HepG2 (cell line): ENCODE data around the gene CGREF1.

Experiments
- CEBPB ChIP-seq: IDR thresholded peaks from 2 replicates; pipeline ENCODE4 v1.6.1; 2011; ENCODE audit warnings: low read depth, low read length, improper control_type of control experiment, borderline replicate concordance
- CHD2 ChIP-seq: IDR thresholded peaks from 2 replicates; pipeline ENCODE4 v1.6.1; 2011; ENCODE audit warnings: low read depth, low read length, improper control_type of control experiment
- GABPB1 ChIP-seq: IDR thresholded peaks from 2 replicates; pipeline ENCODE4 v1.6.1; 2016; ENCODE audit warnings: mild to moderate bottlenecking, missing genetic modification reagents, moderate library complexity, missing compliant biosample characterization
- KLF6 ChIP-seq: IDR thresholded peaks from 2 replicates; pipeline ENCODE4 v1.8.0; 2016; ENCODE audit warnings: missing biosample characterization, missing genetic modification reagents
- RELA ChIP-seq: sonication (generic); formaldehyde crosslinking; IDR thresholded peaks from 2 replicates; pipeline ENCODE4 v1.4.0; 2020; ENCODE audit warnings: missing genetic modification reagents
- ZFP36L2 ChIP-seq: sonication (generic); formaldehyde crosslinking; IDR thresholded peaks from 2 replicates; pipeline ENCODE4 v1.4.0; 2020; ENCODE audit warnings: missing genetic modification reagents
- ZNF24 ChIP-seq: fragments of 450-650 bp; IDR thresholded peaks from 2 replicates; pipeline ENCODE4 v1.6.1; 2017; ENCODE audit warnings: antibody characterized with exemption, mild to moderate bottlenecking
- ZNF503 ChIP-seq: sonication (generic); formaldehyde crosslinking; IDR thresholded peaks from 2 replicates; pipeline ENCODE4 v1.4.0; 2020; ENCODE audit warnings: missing genetic modification reagents
- TF ChIP-seq, protein P1 (sequence below): sonication (generic); formaldehyde crosslinking; IDR thresholded peaks from 2 replicates; pipeline ENCODE4 v1.5.0; 2020; ENCODE audit warnings: mild to moderate bottlenecking, missing genetic modification reagents, moderate library complexity

DNA sequence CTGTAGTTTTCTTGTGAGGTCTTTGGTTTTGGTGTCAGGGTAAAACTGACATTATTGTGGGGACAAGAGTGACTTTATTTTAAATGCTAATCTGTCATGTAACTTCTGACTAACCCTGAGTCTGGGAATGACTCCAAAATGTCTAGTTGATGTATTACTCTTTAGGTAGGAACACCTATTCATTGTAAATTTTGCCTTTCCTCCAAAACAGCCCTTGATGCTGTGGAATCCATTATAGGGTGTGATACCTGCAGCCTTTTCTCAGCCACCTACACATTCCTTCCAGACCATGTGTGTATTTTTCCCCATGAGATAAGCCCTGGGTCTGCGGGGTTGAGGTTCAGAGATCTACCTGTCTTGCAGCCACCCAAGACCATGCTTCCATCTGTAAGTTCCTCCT, 24.4 kb upstream of the CGREF1 start:
- TF ChIP-seq, protein P1, sequence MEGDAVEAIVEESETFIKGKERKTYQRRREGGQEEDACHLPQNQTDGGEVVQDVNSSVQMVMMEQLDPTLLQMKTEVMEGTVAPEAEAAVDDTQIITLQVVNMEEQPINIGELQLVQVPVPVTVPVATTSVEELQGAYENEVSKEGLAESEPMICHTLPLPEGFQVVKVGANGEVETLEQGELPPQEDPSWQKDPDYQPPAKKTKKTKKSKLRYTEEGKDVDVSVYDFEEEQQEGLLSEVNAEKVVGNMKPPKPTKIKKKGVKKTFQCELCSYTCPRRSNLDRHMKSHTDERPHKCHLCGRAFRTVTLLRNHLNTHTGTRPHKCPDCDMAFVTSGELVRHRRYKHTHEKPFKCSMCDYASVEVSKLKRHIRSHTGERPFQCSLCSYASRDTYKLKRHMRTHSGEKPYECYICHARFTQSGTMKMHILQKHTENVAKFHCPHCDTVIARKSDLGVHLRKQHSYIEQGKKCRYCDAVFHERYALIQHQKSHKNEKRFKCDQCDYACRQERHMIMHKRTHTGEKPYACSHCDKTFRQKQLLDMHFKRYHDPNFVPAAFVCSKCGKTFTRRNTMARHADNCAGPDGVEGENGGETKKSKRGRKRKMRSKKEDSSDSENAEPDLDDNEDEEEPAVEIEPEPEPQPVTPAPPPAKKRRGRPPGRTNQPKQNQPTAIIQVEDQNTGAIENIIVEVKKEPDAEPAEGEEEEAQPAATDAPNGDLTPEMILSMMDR, result no peak
- TF ChIP-seq ZFP36L2 (CRISPR knock-in tag) (no peak), CHD2 (no peak), RELA (CRISPR knock-in tag) (no peak), ZNF503 (CRISPR knock-in tag) (no peak), KLF6 (CRISPR knock-in tag) (no peak), GABPB1 (CRISPR knock-in tag) (no peak), CEBPB (no peak), ZNF24 (no peak)
